SK-N-SH (cell line): Measurements from ENCODE around the gene PRRC2B. TPM values are rescaled to one million over a fixed set of nuclear protein-coding genes. Genes with fewer than 3 reads are reported as not detected.

Source experiments
- CTCF ChIA-PET: fragments of 300-600, 350-600 bp; formaldehyde crosslinking; extraction: SDS; loops from one replicate; lab custom pipeline; 2021; lab: Yijun Ruan, JAX
- POLR2A ChIA-PET: fragments of 350-600 bp; sonication (Branson Sonifier 250); formaldehyde crosslinking; extraction: SDS; loops from one replicate; lab custom pipeline; 2020; ENCODE audit warnings: antibody characterized with exemption, inconsistent platforms; lab: Yijun Ruan, JAX
- DNase-seq: peaks from one replicate; pipeline ENCODE4 v3.0.0; 2012
- H2AFZ ChIP-seq: fragments of 200-600 bp; sonication (generic); 2 replicates; pipeline ENCODE4 v1.8.1; 2016; ENCODE audit warnings: antibody characterized with exemption, mild to moderate bottlenecking, low read depth
- H3F3A ChIP-seq: fragments of 200-600 bp; sonication (generic); replicated peaks from 2 replicates; pipeline ENCODE3; 2016; ENCODE audit warnings: antibody characterized with exemption, mild to moderate bottlenecking; ENCODE audit not compliant: insufficient read depth
- H3K27ac ChIP-seq, 2 experiments: fragments of 200-500 bp in 1 of 2; fragments of 200-600 bp in 1 of 2; sonication (Bioruptor generic) in 1 of 2; sonication (generic), shearing (Covaris generic) in 1 of 2; 2 replicates each; pipeline versions ENCODE4 v1.5.1 to v1.6.1; 2014 to 2016; ENCODE audit warnings: low read depth in 2 of 2, inconsistent platforms in 1 of 2, low read length in 1 of 2, mild to moderate bottlenecking in 1 of 2, mixed read lengths in 1 of 2
- H3K27me3 ChIP-seq: fragments of 200-600 bp; sonication (generic), shearing (Covaris generic); 2 replicates; pipeline ENCODE4 v1.6.1; 2016; ENCODE audit warnings: mixed run types; ENCODE audit not compliant: insufficient read depth
- H3K36me3 ChIP-seq, 2 experiments: fragments of 200-500 bp in 1 of 2; fragments of 200-600 bp in 1 of 2; sonication (Bioruptor generic) in 1 of 2; sonication (generic) in 1 of 2; replicated peaks in 1 of 2; 2 replicates each; pipeline versions ENCODE3 to v1.5.1; 2014 to 2016; ENCODE audit warnings: low read length in 1 of 2, mild to moderate bottlenecking in 1 of 2; ENCODE audit not compliant: insufficient read depth in 2 of 2, control insufficient read depth in 1 of 2
- H3K4me1 ChIP-seq, 2 experiments: fragments of 200-500 bp in 1 of 2; fragments of 200-600 bp in 1 of 2; sonication (Bioruptor generic) in 1 of 2; sonication (generic), shearing (Covaris generic) in 1 of 2; 2 replicates each; pipeline versions ENCODE4 v1.5.1 to v1.6.1; 2014 to 2016; ENCODE audit warnings: low read depth in 1 of 2, low read length in 1 of 2, mixed run types in 1 of 2; ENCODE audit not compliant: insufficient read depth in 2 of 2, control insufficient read depth in 1 of 2
- H3K4me2 ChIP-seq: fragments of 200-600 bp; sonication (generic), shearing (Covaris generic); 2 replicates; pipeline ENCODE4 v1.6.1; 2017; ENCODE audit warnings: mixed run types
- H3K4me3 ChIP-seq, 2 experiments: fragments of 200-500 bp in 1 of 2; fragments of 200-600 bp in 1 of 2; sonication (Bioruptor generic) in 1 of 2; sonication (generic), shearing (Covaris generic) in 1 of 2; 2 replicates each; pipeline versions ENCODE4 v1.5.1 to v1.8.1; 2014 to 2016; ENCODE audit warnings: low read depth in 2 of 2, inconsistent platforms in 1 of 2, low read length in 1 of 2, mild to moderate bottlenecking in 1 of 2, mixed read lengths in 1 of 2, moderate library complexity in 1 of 2
- H3K79me2 ChIP-seq: fragments of 200-600 bp; sonication (generic); 2 replicates; pipeline ENCODE4 v1.8.1; 2017; ENCODE audit warnings: mild to moderate bottlenecking; ENCODE audit not compliant: insufficient read depth
- H3K9ac ChIP-seq: fragments of 200-600 bp; sonication (generic); 2 replicates; pipeline ENCODE4 v1.6.1; 2017; ENCODE audit warnings: mixed run types
- H3K9me2 ChIP-seq: fragments of 200-600 bp; sonication (generic); 2 replicates; pipeline ENCODE4 v1.6.1; 2017; ENCODE audit warnings: mixed run types
- H3K9me3 ChIP-seq: fragments of 200-600 bp; sonication (generic); 2 replicates; pipeline ENCODE4 v1.6.1; 2017; ENCODE audit warnings: mixed run types, mild to moderate bottlenecking, moderate library complexity
- H4K20me1 ChIP-seq: fragments of 200-600 bp; sonication (generic); 2 replicates; pipeline ENCODE4 v1.6.1; 2017; ENCODE audit warnings: mild to moderate bottlenecking, mixed run types; ENCODE audit not compliant: insufficient read depth
- CHD2 ChIP-seq: fragments of 150-350 bp; IDR thresholded peaks from 2 replicates; pipeline ENCODE4 v1.6.1; 2018; ENCODE audit warnings: low read length; ENCODE audit not compliant: partially characterized antibody
- FOXM1 ChIP-seq: IDR thresholded peaks from 2 replicates; pipeline ENCODE4 v1.4.0; 2012; ENCODE audit warnings: low read depth, mild to moderate bottlenecking
- GABPA ChIP-seq: IDR thresholded peaks from 2 replicates; pipeline ENCODE4 v1.4.0; 2012; ENCODE audit warnings: low read depth, mild to moderate bottlenecking
- NFIC ChIP-seq: IDR thresholded peaks from 2 replicates; pipeline ENCODE4 v1.4.0; 2012; ENCODE audit warnings: borderline replicate concordance
- POLR2AphosphoS5 ChIP-seq: IDR thresholded peaks from 2 replicates; pipeline ENCODE4 v1.6.1; 2012; ENCODE audit warnings: low read depth, low read length
- RAD21 ChIP-seq: IDR thresholded peaks from 2 replicates; pipeline ENCODE4 v1.6.1; 2012; ENCODE audit warnings: mild to moderate bottlenecking, low read length
- RCOR1 ChIP-seq: fragments of 150-350 bp; IDR thresholded peaks from 2 replicates; pipeline ENCODE4 v1.6.1; 2017; ENCODE audit warnings: antibody characterized with exemption, low read length
- RXRA ChIP-seq: IDR thresholded peaks from 2 replicates; pipeline ENCODE4 v1.4.0; 2012; ENCODE audit warnings: low read depth, mild to moderate bottlenecking, borderline replicate concordance
- SIN3A ChIP-seq: IDR thresholded peaks from 2 replicates; pipeline ENCODE4 v1.6.1; 2012; ENCODE audit warnings: low read depth, mild to moderate bottlenecking, low read length, moderate library complexity, borderline replicate concordance
- SMC3 ChIP-seq: IDR thresholded peaks from 2 replicates; pipeline ENCODE4 v1.6.1; 2012; ENCODE audit warnings: low read depth, low read length, improper control_type of control experiment
- TAF1 ChIP-seq: IDR thresholded peaks from 2 replicates; pipeline ENCODE4 v1.6.1; 2012; ENCODE audit warnings: low read depth, mild to moderate bottlenecking, low read length, moderate library complexity, borderline replicate concordance
- TEAD4 ChIP-seq: IDR thresholded peaks from 2 replicates; pipeline ENCODE4 v1.4.0; 2012; ENCODE audit warnings: mild to moderate bottlenecking, borderline replicate concordance; ENCODE audit not compliant: insufficient read depth
- WGBS: methylation state at CpG from one replicate; pipeline ENCODE4 v1.1.6; 2017; ENCODE audit warnings: low lambda C conversion rate; 5-methylcytosine and 5-hydroxymethylcytosine counted together
- polyA plus RNA-seq, 3 experiments: library from polyadenylated mRNA; depleted of rRNA; stranded (reverse); fragments of >200 nt; gene quantifications; 2 replicates each; pipeline ENCODE4 v1.2.3, GENCODE V29; 2012
- TF ChIP-seq, protein P1 (sequence below): fragments of 200-600 bp; sonication (generic); IDR thresholded peaks from 2 replicates; pipeline ENCODE4 v1.6.1; 2017; ENCODE audit warnings: antibody characterized with exemption, mild to moderate bottlenecking, moderate library complexity
- TF ChIP-seq, protein P2 (sequence below): IDR thresholded peaks from 2 replicates; pipeline ENCODE4 v1.6.1; 2012; ENCODE audit warnings: mild to moderate bottlenecking, low read depth, low read length, moderate library complexity
- TF ChIP-seq, protein P3 (sequence below): fragments of 150-350 bp; IDR thresholded peaks from 2 replicates; pipeline ENCODE4 v1.6.1; 2017; ENCODE audit warnings: antibody characterized with exemption, low read length, low read depth, borderline replicate concordance

The PRRC2B gene
- polyA plus RNA-seq, 1 of the 3 experiments (the other 2 are of a cell fraction), result 26.3 TPM

DNA sequence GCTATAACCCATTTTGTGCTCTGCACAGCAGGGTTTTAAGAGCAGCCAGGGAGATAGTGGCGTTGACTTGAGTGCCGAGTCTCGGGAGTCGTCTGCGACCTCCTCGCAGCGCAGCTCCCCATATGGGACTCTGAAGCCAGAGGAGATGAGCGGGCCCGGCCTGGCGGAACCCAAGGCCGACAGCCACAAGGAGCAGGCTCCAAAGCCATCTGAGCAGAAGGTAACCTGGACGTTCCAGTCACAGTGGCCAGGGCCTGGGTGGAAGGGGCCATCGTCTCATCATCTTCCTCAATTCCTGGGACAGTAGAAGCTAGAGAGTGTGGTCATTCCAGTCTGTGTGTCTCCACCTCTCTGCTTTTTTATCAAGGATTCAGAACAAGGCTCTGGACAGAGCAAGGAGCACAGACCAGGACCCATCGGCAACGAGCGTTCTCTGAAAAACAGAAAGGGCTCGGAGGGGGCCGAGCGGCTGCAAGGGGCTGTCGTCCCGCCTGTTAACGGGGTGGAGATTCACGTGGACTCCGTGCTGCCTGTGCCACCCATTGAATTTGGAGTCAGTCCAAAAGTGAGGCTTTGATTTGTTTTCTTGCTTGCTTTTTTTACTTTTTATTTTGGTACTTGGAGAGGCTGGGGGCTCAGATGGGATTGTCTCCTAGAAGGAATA lies 88.6 kb downstream of the PRRC2B start:
- H3F3A ChIP-seq, result peaks cover 9% of the 10 kb centered on the region
- H3K79me2 ChIP-seq, result peaks cover 21% of the 10 kb centered on the region
- H3K27ac ChIP-seq, result no peak overlapping the region
- ChIA-PET CTCF (interaction anchor here (0.9 to 6.0 kb wide), 2 partner anchors 9 to 132 kb away, joined by 3 to 50 read pairs; no protein-coding TSS in a partner anchor), POLR2A (interaction anchor here (1.3 kb wide), 1 partner anchor 15 kb away, joined by 3 read pairs; no protein-coding TSS in a partner anchor)
- no peak for DNase-seq
- no peaks in the 10 kb centered on the region for H3K9me3 ChIP-seq
- H3K4me2 ChIP-seq, result no peak overlapping the region
- no peak overlapping the region for H2AFZ ChIP-seq
- TF ChIP-seq TAF1 (no peak), RAD21 (no peak), RXRA (no peak), POLR2AphosphoS5 (no peak), GABPA (no peak)
- TF ChIP-seq, protein P1, sequence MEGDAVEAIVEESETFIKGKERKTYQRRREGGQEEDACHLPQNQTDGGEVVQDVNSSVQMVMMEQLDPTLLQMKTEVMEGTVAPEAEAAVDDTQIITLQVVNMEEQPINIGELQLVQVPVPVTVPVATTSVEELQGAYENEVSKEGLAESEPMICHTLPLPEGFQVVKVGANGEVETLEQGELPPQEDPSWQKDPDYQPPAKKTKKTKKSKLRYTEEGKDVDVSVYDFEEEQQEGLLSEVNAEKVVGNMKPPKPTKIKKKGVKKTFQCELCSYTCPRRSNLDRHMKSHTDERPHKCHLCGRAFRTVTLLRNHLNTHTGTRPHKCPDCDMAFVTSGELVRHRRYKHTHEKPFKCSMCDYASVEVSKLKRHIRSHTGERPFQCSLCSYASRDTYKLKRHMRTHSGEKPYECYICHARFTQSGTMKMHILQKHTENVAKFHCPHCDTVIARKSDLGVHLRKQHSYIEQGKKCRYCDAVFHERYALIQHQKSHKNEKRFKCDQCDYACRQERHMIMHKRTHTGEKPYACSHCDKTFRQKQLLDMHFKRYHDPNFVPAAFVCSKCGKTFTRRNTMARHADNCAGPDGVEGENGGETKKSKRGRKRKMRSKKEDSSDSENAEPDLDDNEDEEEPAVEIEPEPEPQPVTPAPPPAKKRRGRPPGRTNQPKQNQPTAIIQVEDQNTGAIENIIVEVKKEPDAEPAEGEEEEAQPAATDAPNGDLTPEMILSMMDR, result no peak
- TF ChIP-seq, protein P2, sequence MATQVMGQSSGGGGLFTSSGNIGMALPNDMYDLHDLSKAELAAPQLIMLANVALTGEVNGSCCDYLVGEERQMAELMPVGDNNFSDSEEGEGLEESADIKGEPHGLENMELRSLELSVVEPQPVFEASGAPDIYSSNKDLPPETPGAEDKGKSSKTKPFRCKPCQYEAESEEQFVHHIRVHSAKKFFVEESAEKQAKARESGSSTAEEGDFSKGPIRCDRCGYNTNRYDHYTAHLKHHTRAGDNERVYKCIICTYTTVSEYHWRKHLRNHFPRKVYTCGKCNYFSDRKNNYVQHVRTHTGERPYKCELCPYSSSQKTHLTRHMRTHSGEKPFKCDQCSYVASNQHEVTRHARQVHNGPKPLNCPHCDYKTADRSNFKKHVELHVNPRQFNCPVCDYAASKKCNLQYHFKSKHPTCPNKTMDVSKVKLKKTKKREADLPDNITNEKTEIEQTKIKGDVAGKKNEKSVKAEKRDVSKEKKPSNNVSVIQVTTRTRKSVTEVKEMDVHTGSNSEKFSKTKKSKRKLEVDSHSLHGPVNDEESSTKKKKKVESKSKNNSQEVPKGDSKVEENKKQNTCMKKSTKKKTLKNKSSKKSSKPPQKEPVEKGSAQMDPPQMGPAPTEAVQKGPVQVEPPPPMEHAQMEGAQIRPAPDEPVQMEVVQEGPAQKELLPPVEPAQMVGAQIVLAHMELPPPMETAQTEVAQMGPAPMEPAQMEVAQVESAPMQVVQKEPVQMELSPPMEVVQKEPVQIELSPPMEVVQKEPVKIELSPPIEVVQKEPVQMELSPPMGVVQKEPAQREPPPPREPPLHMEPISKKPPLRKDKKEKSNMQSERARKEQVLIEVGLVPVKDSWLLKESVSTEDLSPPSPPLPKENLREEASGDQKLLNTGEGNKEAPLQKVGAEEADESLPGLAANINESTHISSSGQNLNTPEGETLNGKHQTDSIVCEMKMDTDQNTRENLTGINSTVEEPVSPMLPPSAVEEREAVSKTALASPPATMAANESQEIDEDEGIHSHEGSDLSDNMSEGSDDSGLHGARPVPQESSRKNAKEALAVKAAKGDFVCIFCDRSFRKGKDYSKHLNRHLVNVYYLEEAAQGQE, result no peak
- TF ChIP-seq, all 33 proteins: peak for 0
- Histone ChIP-seq H4K20me1 (peaks cover 25% of the 10 kb centered on the region), H3K36me3 (peaks cover 50 to 94% of the 10 kb centered on the region in 2 experiments), H3K4me1 (no peaks in the 10 kb centered on the region; a peak in 1 of 4 replicates), H3K4me3 (no peak overlapping the region), H3K27me3 (no peaks in the 10 kb centered on the region), H3K9ac (no peak overlapping the region), H3K9me2 (no peaks in the 10 kb centered on the region)
- 89% methylated on average over 22 of the region's 24 CpGs for WGBS

DNA sequence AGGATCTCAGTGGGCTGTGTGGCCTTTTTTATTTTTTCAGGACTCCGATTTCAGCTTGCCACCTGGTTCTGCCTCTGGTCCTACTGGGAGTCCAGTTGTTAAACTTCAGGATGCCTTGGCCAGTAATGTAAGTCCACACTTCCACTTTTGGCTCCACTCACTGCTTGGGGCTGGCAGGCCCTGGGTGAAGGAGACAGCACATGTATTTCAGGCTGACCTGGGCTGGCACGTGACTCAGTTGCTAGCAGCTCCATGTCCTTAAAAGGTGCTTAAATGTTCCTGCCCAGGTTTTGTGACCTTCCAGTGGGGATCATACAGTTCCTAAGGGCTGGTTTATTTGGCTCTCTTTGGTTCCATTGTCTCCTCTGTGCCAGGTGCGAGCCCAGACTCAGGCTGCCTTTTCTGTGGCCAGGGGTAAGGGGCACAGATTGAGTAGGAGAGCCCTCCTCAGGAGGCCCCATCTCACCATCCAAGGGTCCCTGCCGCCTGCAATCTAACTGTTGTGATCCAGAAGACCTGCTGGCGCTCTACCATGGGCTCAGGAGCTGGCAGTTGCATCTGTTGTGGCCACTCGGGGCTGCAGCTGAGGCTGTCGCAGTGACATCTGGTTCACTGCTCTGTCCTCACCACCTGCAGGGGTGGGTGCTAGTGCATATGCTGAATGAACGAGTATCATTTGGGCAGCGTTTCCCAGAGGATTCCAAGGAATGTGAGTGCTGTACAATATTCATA lies 89.6 kb downstream of the PRRC2B start:
- no peak overlapping the region for H3K9ac ChIP-seq
- H3K36me3 ChIP-seq, result peaks cover 57 to 94% of the 10 kb centered on the region in 2 experiments
- H3K4me2 ChIP-seq, result no peak overlapping the region
- DNase-seq, result no peak
- H3K9me2 ChIP-seq, result no peaks in the 10 kb centered on the region
- POLR2A ChIA-PET, result no interaction called here
- peaks cover 16% of the 10 kb centered on the region for H4K20me1 ChIP-seq
- CTCF ChIA-PET, result interaction anchor here (1.2 to 1.3 kb wide), 2 partner anchors 36 to 134 kb away, joined by 3 read pairs; no protein-coding TSS in a partner anchor
- H2AFZ ChIP-seq, result no peak overlapping the region
- H3K4me1 ChIP-seq, result no peaks in the 10 kb centered on the region; a peak in 1 of 4 replicates
- no peak overlapping the region; a peak in 1 of 4 replicates for H3K27ac ChIP-seq
- no peak for TF ChIP-seq TEAD4
- TF ChIP-seq CHD2, result no peak
- no peak for TF ChIP-seq SIN3A
- no peak for TF ChIP-seq SMC3
- no peak for TF ChIP-seq FOXM1
- TF ChIP-seq, protein P1, result no peak
- TF ChIP-seq, protein P3, sequence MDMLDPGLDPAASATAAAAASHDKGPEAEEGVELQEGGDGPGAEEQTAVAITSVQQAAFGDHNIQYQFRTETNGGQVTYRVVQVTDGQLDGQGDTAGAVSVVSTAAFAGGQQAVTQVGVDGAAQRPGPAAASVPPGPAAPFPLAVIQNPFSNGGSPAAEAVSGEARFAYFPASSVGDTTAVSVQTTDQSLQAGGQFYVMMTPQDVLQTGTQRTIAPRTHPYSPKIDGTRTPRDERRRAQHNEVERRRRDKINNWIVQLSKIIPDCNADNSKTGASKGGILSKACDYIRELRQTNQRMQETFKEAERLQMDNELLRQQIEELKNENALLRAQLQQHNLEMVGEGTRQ, result no peak
- no peak for TF ChIP-seq NFIC
- TF ChIP-seq RXRA, result no peak
- no peak for TF ChIP-seq RCOR1
- TF ChIP-seq RAD21, result no peak
- no peaks in the 10 kb centered on the region for H3K27me3 ChIP-seq
- WGBS, result 89% methylated on average over 3 of the region's 9 CpGs
- peaks cover 3% of the 10 kb centered on the region for H3F3A ChIP-seq
- peaks cover 25% of the 10 kb centered on the region for H3K79me2 ChIP-seq
- H3K4me3 ChIP-seq, result no peak overlapping the region
- H3K9me3 ChIP-seq, result no peaks in the 10 kb centered on the region
